HL-60/S4 treated with retinoic acid at 250 ng/mL for 4 days and 3 days (cell line): Measurements from ENCODE around the gene SRCAP.

Experiments
- in situ Hi-C: fragments of 300-500 bp; cut with MboI; formaldehyde crosslinking; loops from 2 replicates; pipeline ENCODE4 v1.7.0; 2022; ENCODE audit warnings: low sequenced_read_pairs

Gene SRCAP

GRCh38 chr16:30753596-30753995 is 54.6 kb downstream of the SRCAP start:
- in situ Hi-C loops: no loop called here

- in situ Hi-C loops: no loop called here
These were observed 57.2 kb downstream of the SRCAP start for GRCh38 chr16:30755955-30756780.

- in situ Hi-C loops: no loop called here
These were observed 57.8 kb downstream of the SRCAP start for GRCh38 chr16:30756781-30757100.

GRCh38 chr16:30757316-30757715 is 58.3 kb downstream of the SRCAP start:
- in situ Hi-C loops: no loop called here

- in situ Hi-C loops: no loop called here
These were observed 60.1 kb downstream of the SRCAP start for GRCh38 chr16:30758988-30759491.

- in situ Hi-C loops: no loop called here
These were observed 61.1 kb downstream of the SRCAP start for GRCh38 chr16:30760001-30760559.

- in situ Hi-C loops: no loop called here
These were observed 61.8 kb downstream of the SRCAP start for GRCh38 chr16:30760577-30761426.

- in situ Hi-C loops: no loop called here
These were observed 62.5 kb downstream of the SRCAP start for GRCh38 chr16:30761427-30761927.

GRCh38 chr16:30761928-30762902 is 63.2 kb downstream of the SRCAP start, which contains the start of the genes CFAP119 and RNF40:
TSS of gene CFAP119 (minus strand) at chr16:30762062. CDS start at chr16:30761748, 314 bp downstream.
TSS of gene RNF40 (plus strand) at chr16:30762322. CDS start at chr16:30762546, 224 bp downstream.
- in situ Hi-C loops: no loop called here

- in situ Hi-C loops: no loop called here
These were observed 64.2 kb downstream of the SRCAP start for GRCh38 chr16:30762991-30763725.

GRCh38 chr16:30764086-30764485 is 65.1 kb downstream of the SRCAP start:
- in situ Hi-C loops: no loop called here

GRCh38 chr16:30764816-30765465 is 66.0 kb downstream of the SRCAP start:
- in situ Hi-C loops: no loop called here

GRCh38 chr16:30766206-30766932 is 67.4 kb downstream of the SRCAP start:
- in situ Hi-C loops: no loop called here

- in situ Hi-C loops: no loop called here
These were observed 67.9 kb downstream of the SRCAP start for GRCh38 chr16:30766933-30767284.

- in situ Hi-C loops: no loop called here
These were observed 68.9 kb downstream of the SRCAP start for GRCh38 chr16:30767767-30768465.

- in situ Hi-C loops: no loop called here
These were observed 69.7 kb downstream of the SRCAP start for GRCh38 chr16:30768583-30769181.

- in situ Hi-C loops: no loop called here
These were observed 70.6 kb downstream of the SRCAP start for GRCh38 chr16:30769379-30770089.
